ENCODE measurements around the gene HOXA13. TPM values are rescaled to one million over a fixed set of nuclear protein-coding genes. Genes with fewer than 3 reads are reported as not detected.

The HOXA13 gene
- total RNA-seq, 1 experiment from 2014 or later: not detected

DNA sequence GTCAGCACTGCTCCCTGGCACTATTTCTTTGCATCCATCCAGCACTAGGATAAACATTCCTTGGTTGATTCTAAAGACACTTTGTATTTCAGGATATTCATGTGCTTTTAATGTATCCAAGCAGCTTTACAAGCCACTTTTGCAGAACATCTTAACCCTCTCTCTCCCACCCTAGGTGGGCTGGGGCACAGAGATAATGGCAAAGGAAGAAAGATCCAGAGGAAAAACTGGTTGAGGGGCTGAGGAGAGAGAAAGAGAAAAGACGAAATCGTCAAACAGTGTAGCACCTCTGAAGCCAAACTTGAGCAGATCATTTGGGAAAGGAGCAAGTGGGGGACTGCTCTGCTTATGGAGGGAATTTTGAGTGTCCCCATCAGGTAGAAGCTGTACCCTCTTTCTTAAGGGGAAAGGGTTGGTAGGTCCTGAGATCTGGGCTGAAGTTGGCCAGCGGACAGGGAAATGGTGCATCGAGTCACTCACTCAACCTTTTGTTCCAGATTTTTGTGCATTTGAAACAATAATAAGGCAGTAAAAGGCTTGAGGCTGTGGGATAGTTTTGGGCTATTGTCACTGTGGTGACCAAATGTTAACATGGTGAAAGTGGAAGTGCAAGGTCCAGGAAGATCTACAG lies 4.2 kb upstream of the HOXA13 start:
- TF ChIP-seq, protein P1, sequence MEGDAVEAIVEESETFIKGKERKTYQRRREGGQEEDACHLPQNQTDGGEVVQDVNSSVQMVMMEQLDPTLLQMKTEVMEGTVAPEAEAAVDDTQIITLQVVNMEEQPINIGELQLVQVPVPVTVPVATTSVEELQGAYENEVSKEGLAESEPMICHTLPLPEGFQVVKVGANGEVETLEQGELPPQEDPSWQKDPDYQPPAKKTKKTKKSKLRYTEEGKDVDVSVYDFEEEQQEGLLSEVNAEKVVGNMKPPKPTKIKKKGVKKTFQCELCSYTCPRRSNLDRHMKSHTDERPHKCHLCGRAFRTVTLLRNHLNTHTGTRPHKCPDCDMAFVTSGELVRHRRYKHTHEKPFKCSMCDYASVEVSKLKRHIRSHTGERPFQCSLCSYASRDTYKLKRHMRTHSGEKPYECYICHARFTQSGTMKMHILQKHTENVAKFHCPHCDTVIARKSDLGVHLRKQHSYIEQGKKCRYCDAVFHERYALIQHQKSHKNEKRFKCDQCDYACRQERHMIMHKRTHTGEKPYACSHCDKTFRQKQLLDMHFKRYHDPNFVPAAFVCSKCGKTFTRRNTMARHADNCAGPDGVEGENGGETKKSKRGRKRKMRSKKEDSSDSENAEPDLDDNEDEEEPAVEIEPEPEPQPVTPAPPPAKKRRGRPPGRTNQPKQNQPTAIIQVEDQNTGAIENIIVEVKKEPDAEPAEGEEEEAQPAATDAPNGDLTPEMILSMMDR (conservative IDR thresholded peaks at IDR 0.05): no peak
- H3K9ac ChIP-seq (ENCODE audit: extremely low read depth, insufficient read length, low read length): no peak overlapping the region
- H3K18ac ChIP-seq (ENCODE audit: insufficient read length, low read depth, low read length): no peak overlapping the region
- Mint-ChIP-seq H3K36me3 (ENCODE audit: insufficient read depth in 1 of 3, low read depth in 3 of 3) (peaks cover 0 to 2% (median 0%) of the 10 kb centered on the region in 3 experiments; a peak in 1 of 7 replicates), H3K27me3 (ENCODE audit: low read depth) (peaks cover 95% of the 10 kb centered on the region), H3K4me3 (no peak overlapping the region; a peak in 1 of 5 replicates), H3K4me1 (peaks cover 8 to 20% of the 10 kb centered on the region in 2 experiments; a peak in 3 of 4 replicates), H3K9me3 (peaks cover 7 to 8% of the 10 kb centered on the region in 2 experiments; a peak in 4 of 5 replicates), H3K27ac (no peak overlapping the region)
- no peak overlapping the region for H3T11ph ChIP-seq (ENCODE audit: low read length)
- H2BK5ac ChIP-seq (ENCODE audit: insufficient read length, low read length): no peak overlapping the region
- no peak for DNase-seq
- no peak overlapping the region for H2BK20ac ChIP-seq (ENCODE audit: low read depth, low read length, poor library complexity, severe bottlenecking)
- H3K56ac ChIP-seq (ENCODE audit: insufficient read length, low read depth, low read length): no peak overlapping the region
- H3K23me2 ChIP-seq (ENCODE audit: insufficient read length, low read depth, low read length, poor library complexity, severe bottlenecking): no peaks in the 10 kb centered on the region
- no peak overlapping the region for H2AFZ ChIP-seq (ENCODE audit: low read length)
- no peak overlapping the region for H3K23ac ChIP-seq (ENCODE audit: insufficient read length, low read depth, low read length)
- H3K9me3 ChIP-seq (ENCODE audit: control insufficient read depth, low read depth, low read length): no peaks in the 10 kb centered on the region
- H2AK5ac ChIP-seq (ENCODE audit: insufficient read length, low read length): no peak overlapping the region
- H3K4ac ChIP-seq (ENCODE audit: low read depth, low read length): no peak overlapping the region
- no peak overlapping the region for H4K5ac ChIP-seq (ENCODE audit: insufficient read length, low read depth, low read length)
- WGBS (ENCODE audit: extremely low coverage, insufficient read length, low lambda C conversion rate): no CpG with 5 or more reads among the region's 4 CpGs
- no peak overlapping the region for H3K4me2 ChIP-seq (ENCODE audit: insufficient read depth, insufficient read length, low read length)
- no peak overlapping the region for H3K27ac ChIP-seq (ENCODE audit: insufficient read length, low read depth, low read length)
- no peak overlapping the region for H3K14ac ChIP-seq (ENCODE audit: insufficient read depth, low read length)
- H3K79me2 ChIP-seq (ENCODE audit: insufficient read depth, low read length): no peaks in the 10 kb centered on the region
- no peaks in the 10 kb centered on the region for H4K20me1 ChIP-seq (ENCODE audit: control insufficient read depth, insufficient read depth, insufficient read length)
- no peak overlapping the region for H4K8ac ChIP-seq (replicated peaks; ENCODE audit: insufficient read length, low read depth, low read length)
- peaks cover 93% of the 10 kb centered on the region for H3K27me3 ChIP-seq (ENCODE audit: insufficient read depth, low read length)
- H3K4me1 ChIP-seq (ENCODE audit: insufficient read depth, low read length): no peaks in the 10 kb centered on the region
- no peaks in the 10 kb centered on the region for H3K79me1 ChIP-seq (ENCODE audit: insufficient read depth, low read depth, low read length, poor library complexity, severe bottlenecking)
- H2BK12ac ChIP-seq (ENCODE audit: insufficient read length, low read depth, low read length): no peak overlapping the region
- no peak overlapping the region for H2BK15ac ChIP-seq (ENCODE audit: low read depth, low read length)
- no peak overlapping the region for H4K91ac ChIP-seq (ENCODE audit: insufficient read length, low read depth, low read length)
- H2BK120ac ChIP-seq (ENCODE audit: low read depth, low read length, poor library complexity, severe bottlenecking): no peak overlapping the region

All from H9 (cell line).